Body of pancreas (tissue), 4 donors: ENCODE results near the gene ZFAND2A. TPM values are rescaled to one million over a fixed set of nuclear protein-coding genes. Genes with fewer than 3 reads are reported as not detected.

ENCODE experiments used
- ATAC-seq: fragments of 150-250 bp; one replicate; pipeline ENCODE4 v1.9.1; 2016
- DNase-seq, 4 donors: peaks; one replicate each; pipeline ENCODE4 v3.0.0-alpha.2; 2019
- H3K27ac ChIP-seq, 4 donors: fragments of 200-600 bp; sonication (generic); 1 replicate in 3 of 4; 2 replicates in 1 of 4; pipeline versions ENCODE4 v1.5.1 to v1.6.1; 2016 to 2019; ENCODE audit warnings: mild to moderate bottlenecking in 1 of 4, mixed read lengths in 1 of 4, moderate library complexity in 1 of 4
- H3K27me3 ChIP-seq, 2 donors: fragments of 200-600 bp; sonication (generic); one replicate each; pipeline ENCODE4 v1.6.0; 2016; ENCODE audit warnings: mild to moderate bottlenecking in 1 of 2
- H3K36me3 ChIP-seq, 2 donors: fragments of 200-600 bp; sonication (generic); replicated peaks in 1 of 2; 2 replicates each; pipeline ENCODE4 v1.5.1; 2016; ENCODE audit warnings: low read depth in 2 of 2; ENCODE audit not compliant: insufficient read depth in 1 of 2
- H3K4me1 ChIP-seq: fragments of 200-600 bp; sonication (generic); one replicate; pipeline ENCODE4 v1.6.0; 2016
- H3K4me3 ChIP-seq, 2 donors: fragments of 200-600 bp; sonication (generic); 1 replicate in 1 of 2; 2 replicates in 1 of 2; pipeline ENCODE4 v1.5.1; 2016 to 2019
- H3K9me3 ChIP-seq, 3 donors: fragments of 200-600 bp; sonication (generic); 1 replicate in 2 of 3; 2 replicates in 1 of 3; pipeline ENCODE4 v1.5.1; 2016
- POLR2A ChIP-seq, 3 donors: fragments of 450-650 bp; IDR thresholded peaks; one replicate each; pipeline ENCODE4 v1.6.1; 2016; ENCODE audit warnings: antibody characterized with exemption in 3 of 3, mild to moderate bottlenecking in 2 of 3
- WGBS, 2 donors: methylation state at CpG; one replicate each; pipeline ENCODE4 v1.1.5; 2017; 5-methylcytosine and 5-hydroxymethylcytosine counted together
- intact Hi-C: fragments of 100-400 bp; cut with DNase I; formaldehyde crosslinking; loops from one replicate; pipeline ENCODE4 v1.15.1; 2023
- total RNA-seq, 2 donors: library from RNA; depleted of rRNA; stranded (reverse); fragments of >200 nt; gene quantifications; one replicate each; pipeline ENCODE4 v1.1.0, GENCODE V29; 2016
- TF ChIP-seq, protein P1 (sequence below), 7 experiments: fragments of 450-650 bp in 4 of 7; fragments of 200-600 bp in 3 of 7; sonication (generic) in 3 of 7; IDR thresholded peaks; one replicate each; pipeline ENCODE4 v1.5.1; 2016 to 2019; ENCODE audit warnings: antibody characterized with exemption in 7 of 7

The ZFAND2A gene
- total RNA-seq, 2 donors from 2014 or later: 15.6 to 17.8 TPM

DNA sequence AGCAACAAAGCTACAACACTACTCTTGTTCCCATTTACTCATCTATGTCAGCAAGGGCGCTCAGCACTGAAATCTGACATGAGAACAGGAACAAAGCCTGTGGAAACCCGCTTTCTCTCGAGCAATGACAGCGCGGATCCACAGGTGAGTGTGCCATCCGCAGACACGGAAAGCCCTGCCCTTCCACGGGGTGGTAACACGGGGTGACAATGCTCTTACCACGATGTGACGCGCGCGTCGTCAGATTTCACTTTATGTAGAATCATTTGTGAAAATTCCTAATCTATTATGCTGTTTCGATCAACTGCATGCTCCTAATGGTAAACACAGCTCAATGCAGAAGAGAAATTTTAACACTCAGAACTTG, 34.4 kb downstream of the ZFAND2A start:
- Histone ChIP-seq H3K4me3 (no peak overlapping the region), H3K27me3 (no peaks in the 10 kb centered on the region), H3K36me3 (peaks cover 0 to 2% of the 10 kb centered on the region in 2 donors), H3K27ac (no peak overlapping the region), H3K4me1 (peaks cover 4% of the 10 kb centered on the region), H3K9me3 (no peaks in the 10 kb centered on the region)
- DNase-seq (no peak), ATAC-seq (no peak)
- 93 to 95% methylated on average over 16 of the region's 16 CpGs for WGBS, 2 donors
- TF ChIP-seq, protein P1, sequence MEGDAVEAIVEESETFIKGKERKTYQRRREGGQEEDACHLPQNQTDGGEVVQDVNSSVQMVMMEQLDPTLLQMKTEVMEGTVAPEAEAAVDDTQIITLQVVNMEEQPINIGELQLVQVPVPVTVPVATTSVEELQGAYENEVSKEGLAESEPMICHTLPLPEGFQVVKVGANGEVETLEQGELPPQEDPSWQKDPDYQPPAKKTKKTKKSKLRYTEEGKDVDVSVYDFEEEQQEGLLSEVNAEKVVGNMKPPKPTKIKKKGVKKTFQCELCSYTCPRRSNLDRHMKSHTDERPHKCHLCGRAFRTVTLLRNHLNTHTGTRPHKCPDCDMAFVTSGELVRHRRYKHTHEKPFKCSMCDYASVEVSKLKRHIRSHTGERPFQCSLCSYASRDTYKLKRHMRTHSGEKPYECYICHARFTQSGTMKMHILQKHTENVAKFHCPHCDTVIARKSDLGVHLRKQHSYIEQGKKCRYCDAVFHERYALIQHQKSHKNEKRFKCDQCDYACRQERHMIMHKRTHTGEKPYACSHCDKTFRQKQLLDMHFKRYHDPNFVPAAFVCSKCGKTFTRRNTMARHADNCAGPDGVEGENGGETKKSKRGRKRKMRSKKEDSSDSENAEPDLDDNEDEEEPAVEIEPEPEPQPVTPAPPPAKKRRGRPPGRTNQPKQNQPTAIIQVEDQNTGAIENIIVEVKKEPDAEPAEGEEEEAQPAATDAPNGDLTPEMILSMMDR (IDR thresholded peaks at IDR 0.05): no peak
- intact Hi-C loops: no loop called here

DNA sequence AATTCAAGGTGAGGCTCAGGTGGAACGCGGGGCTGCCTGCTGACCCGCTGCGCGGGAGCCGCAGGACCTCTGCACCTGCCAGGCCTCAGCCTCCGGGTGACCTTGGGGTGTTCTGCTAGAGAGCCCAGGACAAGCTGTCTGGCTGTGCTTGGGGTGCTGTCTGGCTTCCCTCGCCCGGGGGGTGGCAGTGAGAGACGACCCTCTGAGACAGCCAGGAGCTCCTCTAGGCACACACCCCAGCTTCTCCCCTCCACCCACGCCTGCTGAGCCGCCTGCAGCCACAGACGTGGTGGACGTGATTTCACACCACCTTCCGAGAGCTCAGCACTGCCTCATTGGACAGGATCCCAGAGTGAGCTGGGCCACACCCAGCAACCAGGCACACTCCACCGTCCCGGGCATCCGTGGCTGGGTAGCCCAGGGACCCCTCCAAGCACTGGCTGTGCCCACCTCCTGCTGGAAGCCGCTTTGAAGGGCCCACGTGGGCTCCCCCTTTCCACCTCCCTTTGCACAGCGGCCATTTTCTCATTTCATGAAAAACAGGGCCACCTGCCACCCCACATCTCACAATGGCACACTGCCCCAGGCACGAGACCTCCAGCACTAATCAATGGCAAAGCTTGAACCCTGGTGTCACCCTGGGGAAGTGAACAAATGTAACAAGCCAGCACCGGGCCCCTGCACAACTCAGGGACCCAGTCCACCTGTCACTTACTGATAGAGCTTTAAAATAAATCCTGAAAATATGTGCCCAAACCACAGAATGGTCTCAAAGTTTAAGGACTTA, 35.0 kb downstream of the ZFAND2A start:
- WGBS, 2 donors: 63 to 69% methylated on average over 16 to 23 of the region's 23 CpGs
- peak; percentile 24 for ATAC-seq
- intact Hi-C loops: no loop called here
- no peak overlapping the region for H3K27ac ChIP-seq
- TF ChIP-seq, protein P1 (IDR thresholded peaks at IDR 0.05): no peak
- no peak for TF ChIP-seq POLR2A (IDR thresholded peaks at IDR 0.05)
- no peak for DNase-seq
- no peaks in the 10 kb centered on the region for H3K9me3 ChIP-seq
- no peaks in the 10 kb centered on the region for H3K27me3 ChIP-seq
- H3K4me1 ChIP-seq: peaks cover 4% of the 10 kb centered on the region
- H3K36me3 ChIP-seq: peaks cover 0 to 2% of the 10 kb centered on the region in 2 donors
- no peak overlapping the region for H3K4me3 ChIP-seq

DNA sequence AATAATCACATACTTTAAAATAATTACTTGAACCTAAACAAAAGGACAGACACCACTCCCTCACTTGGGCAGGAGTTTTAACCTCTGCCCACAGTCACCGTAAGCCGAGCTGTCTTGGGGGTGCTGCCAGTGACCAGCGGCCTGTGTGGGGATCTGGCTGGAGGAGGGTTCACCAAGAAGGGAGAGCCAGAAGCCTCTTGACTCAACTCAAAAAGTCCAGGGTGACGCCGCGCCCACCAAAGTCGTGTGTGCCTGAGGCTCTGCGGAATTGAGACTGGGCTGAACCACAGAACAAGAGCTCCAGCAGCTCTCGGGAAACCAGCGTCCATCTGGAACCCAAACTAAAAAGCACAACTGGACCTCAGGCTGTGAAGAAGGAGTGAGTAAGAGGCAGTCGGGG, 35.8 kb downstream of the ZFAND2A start:
- intact Hi-C loops: no loop called here
- H3K27me3 ChIP-seq: no peaks in the 10 kb centered on the region
- DNase-seq: no peak
- WGBS, 2 donors: 82 to 96% methylated on average over 5 to 11 of the region's 11 CpGs
- peaks cover 0 to 2% of the 10 kb centered on the region in 2 donors for H3K36me3 ChIP-seq
- H3K27ac ChIP-seq: peak overlapping the region in 1 of 4 donors; percentile 45
- peak; percentile 18 for ATAC-seq
- no peak overlapping the region for H3K4me3 ChIP-seq
- TF ChIP-seq POLR2A (IDR thresholded peaks at IDR 0.05): no peak
- TF ChIP-seq, protein P1 (IDR thresholded peaks at IDR 0.05): no peak
- H3K4me1 ChIP-seq: peaks cover 4% of the 10 kb centered on the region
- H3K9me3 ChIP-seq: no peaks in the 10 kb centered on the region

DNA sequence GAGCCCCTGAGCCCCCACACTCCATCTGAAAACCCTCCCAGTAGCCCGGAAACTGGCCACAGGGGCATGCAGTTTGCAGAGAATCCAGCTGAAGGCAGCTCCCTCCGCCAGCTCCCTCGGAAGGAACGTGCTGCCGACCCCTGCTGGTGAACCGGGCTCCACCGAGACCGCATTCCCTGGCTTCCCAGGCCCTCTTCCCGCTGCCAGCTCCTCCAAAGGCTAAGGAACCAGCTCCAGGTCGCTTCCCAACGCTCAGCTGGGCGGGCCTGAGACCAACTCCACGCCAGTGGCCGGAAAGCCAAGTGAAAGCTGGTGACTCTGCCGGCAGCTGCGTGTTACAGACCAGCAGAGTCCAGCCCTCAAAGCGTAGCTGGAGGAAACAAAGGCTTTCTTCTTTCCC, 36.3 kb downstream of the ZFAND2A start:
- intact Hi-C loops: no loop called here
- peak; percentile 67 for ATAC-seq
- H3K4me3 ChIP-seq: no peak overlapping the region
- no peaks in the 10 kb centered on the region for H3K9me3 ChIP-seq
- peaks cover 4% of the 10 kb centered on the region for H3K4me1 ChIP-seq
- no peak for TF ChIP-seq POLR2A (IDR thresholded peaks at IDR 0.05)
- TF ChIP-seq, protein P1 (IDR thresholded peaks at IDR 0.05): peak in 3 of 7 experiments; percentile 14 to 37 (median 25)
- DNase-seq: peak; percentile 40 to 67 (median 57)
- H3K27me3 ChIP-seq: no peaks in the 10 kb centered on the region
- peak overlapping the region in 1 of 4 donors; percentile 45 for H3K27ac ChIP-seq
- H3K36me3 ChIP-seq: peaks cover 0 to 2% of the 10 kb centered on the region in 2 donors
- 77 to 79% methylated on average over 9 to 17 of the region's 17 CpGs for WGBS, 2 donors
